K562 (cell line): ENCODE results near the gene ASB6. TPM values are rescaled to one million over a fixed set of nuclear protein-coding genes. Genes with fewer than 3 reads are reported as not detected.

Source experiments
- ATAC-seq: fragments of 200-7000 bp; cut with Tn5 transposase; 3 replicates; pipeline ENCODE4 v1.9.1; 2020; ENCODE audit warnings: moderate library complexity
- BruUV-seq: library from RNA; stranded (reverse); fragments of 400-500 nt; replicated peaks from 2 replicates; lab custom pipeline; 2021; lab: Mats Ljungman, UMichigan
- CTCF ChIA-PET: fragments of 300-600 bp; formaldehyde crosslinking; extraction: SDS; loops from one replicate; lab custom pipeline; 2021; ENCODE audit warnings: low intra/inter-chr PET ratio; lab: Yijun Ruan, JAX
- POLR2A ChIA-PET: fragments of 300-600, 350-650 bp; sonication (Branson Sonifier 250); formaldehyde crosslinking; extraction: SDS; loops from one replicate; lab custom pipeline; 2021; ENCODE audit warnings: antibody characterized with exemption, inconsistent platforms; lab: Yijun Ruan, JAX
- DNase-seq, 4 experiments: peaks; one replicate each; pipeline versions ENCODE4 v3.0.0 to v3.0.0-alpha.2; 2011 to 2018; ENCODE audit warnings: low spot score in 3 of 4, mixed read lengths in 3 of 4; ENCODE audit errors: extremely low read depth in 1 of 4
- FAIRE-seq: peaks from 2 replicates; lab custom pipeline; 2011; peaks lifted over from hg19 to GRCh38; lab: Jason Lieb, UNC
- H2AFZ ChIP-seq: 2 replicates; pipeline ENCODE4 v1.6.0; 2011; ENCODE audit warnings: low read depth, low read length, control low read depth, inconsistent platforms
- H3K27ac ChIP-seq: fragments of 200-600 bp; 3 replicates; pipeline ENCODE4 v1.8.0; 2011; ENCODE audit warnings: low read depth, mild to moderate bottlenecking, control low read depth, inconsistent platforms, low read length, moderate library complexity, mixed read lengths; ENCODE audit errors: extremely low read depth
- H3K27me3 ChIP-seq, 2 experiments: fragments of 300-600 bp in 1 of 2; 2 replicates in 1 of 2; 3 replicates in 1 of 2; pipeline versions ENCODE4 v1.6.0 to v1.8.0; 2011; ENCODE audit warnings: inconsistent platforms in 2 of 2, low read length in 2 of 2, mild to moderate bottlenecking in 1 of 2, mixed read lengths in 1 of 2, moderate library complexity in 1 of 2; ENCODE audit not compliant: control insufficient read depth in 2 of 2, insufficient read depth in 2 of 2
- H3K36me3 ChIP-seq: fragments of 300-600 bp; 3 replicates; pipeline ENCODE4 v1.8.0; 2011; ENCODE audit warnings: mild to moderate bottlenecking, low read length, inconsistent platforms; ENCODE audit not compliant: control insufficient read depth, insufficient read depth
- H3K4me1 ChIP-seq, 2 experiments: fragments of 200-600 bp in 1 of 2; replicated peaks in 1 of 2; 2 replicates in 1 of 2; 3 replicates in 1 of 2; pipeline versions ENCODE4 v1.5.1 to v1.8.0; 2011; ENCODE audit warnings: inconsistent platforms in 2 of 2, low read length in 2 of 2, mild to moderate bottlenecking in 1 of 2, mixed read lengths in 1 of 2, moderate library complexity in 1 of 2; ENCODE audit not compliant: control insufficient read depth in 2 of 2, insufficient read depth in 2 of 2
- H3K4me2 ChIP-seq: 2 replicates; pipeline ENCODE4 v1.6.1; 2011; ENCODE audit warnings: low read length, control low read depth, inconsistent platforms, mixed read lengths; ENCODE audit not compliant: insufficient read depth
- H3K4me3 ChIP-seq: fragments of 200-600 bp; sonication (generic), shearing (Covaris generic); 2 replicates; pipeline ENCODE4 v1.5.1; 2016; ENCODE audit warnings: control low read depth, inconsistent platforms
- H3K79me2 ChIP-seq: fragments of 200-600 bp; 3 replicates; pipeline ENCODE4 v1.8.0; 2011; ENCODE audit warnings: low read length, inconsistent platforms; ENCODE audit not compliant: control insufficient read depth, insufficient read depth
- H3K9ac ChIP-seq, 2 experiments: 2 replicates each; pipeline versions ENCODE4 v1.6.0 to v1.6.1; 2011; ENCODE audit warnings: low read depth in 2 of 2, low read length in 2 of 2, control low read depth in 1 of 2, inconsistent platforms in 1 of 2, mild to moderate bottlenecking in 1 of 2, mixed read lengths in 1 of 2; ENCODE audit not compliant: insufficient read depth in 1 of 2
- H3K9me1 ChIP-seq: one replicate; pipeline ENCODE4 v1.6.0; 2011; ENCODE audit warnings: inconsistent platforms, mild to moderate bottlenecking, low read length, moderate library complexity; ENCODE audit not compliant: control insufficient read depth, insufficient read depth
- H3K9me3 ChIP-seq: replicated peaks from 2 replicates; pipeline ENCODE4 v1.5.1; 2011; ENCODE audit warnings: low read depth, low read length, inconsistent platforms; ENCODE audit not compliant: control insufficient read depth, insufficient read depth
- H4K20me1 ChIP-seq: replicated peaks from 2 replicates; pipeline ENCODE4 v1.6.1; 2011; ENCODE audit warnings: low read length, inconsistent platforms, mixed read lengths; ENCODE audit not compliant: control insufficient read depth, insufficient read depth
- CHD2 ChIP-seq: IDR thresholded peaks from 2 replicates; pipeline ENCODE4 v1.6.1; 2011; ENCODE audit warnings: low read depth, low read length
- GTF2A2 ChIP-seq: IDR thresholded peaks from 2 replicates; pipeline ENCODE4 v1.6.1; 2016; ENCODE audit warnings: mild to moderate bottlenecking, missing genetic modification characterization, missing compliant biosample characterization
- KDM5B ChIP-seq: fragments of 200-600 bp; sonication (generic); IDR thresholded peaks from 2 replicates; pipeline ENCODE4 v1.6.1; 2012; ENCODE audit warnings: low read depth, mild to moderate bottlenecking, moderate library complexity, low read length, control low read depth, inconsistent platforms; ENCODE audit not compliant: insufficient replicate concordance
- MEF2A ChIP-seq: IDR thresholded peaks from 2 replicates; pipeline ENCODE4 v1.6.1; 2011; ENCODE audit warnings: low read depth, mild to moderate bottlenecking, low read length, moderate library complexity; ENCODE audit not compliant: control insufficient read depth
- NFXL1 ChIP-seq: fragments of 450-650 bp; formaldehyde crosslinking; IDR thresholded peaks from 2 replicates; pipeline ENCODE4 v1.4.0; 2021; ENCODE audit warnings: mild to moderate bottlenecking
- NR3C1 ChIP-seq: sonication (generic); formaldehyde crosslinking; IDR thresholded peaks from 2 replicates; pipeline ENCODE4 v1.8.1; 2022; ENCODE audit warnings: missing genetic modification reagents
- SRSF1 ChIP-seq: fragments of 200-400 bp; formaldehyde crosslinking; IDR thresholded peaks from 2 replicates; pipeline ENCODE4 v1.6.1; 2017; ENCODE audit warnings: mild to moderate bottlenecking, low read depth, low read length, moderate library complexity
- TAL1 ChIP-seq: fragments of 450-650 bp; IDR thresholded peaks from 2 replicates; pipeline ENCODE4 v1.6.1; 2016; ENCODE audit warnings: mild to moderate bottlenecking
- ZNF232 ChIP-seq: sonication (generic); formaldehyde crosslinking; IDR thresholded peaks from 2 replicates; pipeline ENCODE4 v1.8.0; 2022; ENCODE audit warnings: mild to moderate bottlenecking, missing genetic modification reagents
- ZNF408 ChIP-seq: fragments of 250-450 bp; sonication (Bioruptor Pico); IDR thresholded peaks from 2 replicates; pipeline ENCODE4 v1.4.0; 2020; ENCODE audit warnings: low read depth, mild to moderate bottlenecking, moderate library complexity
- ZNF518B ChIP-seq: fragments of 250-450 bp; sonication (Bioruptor Pico); IDR thresholded peaks from 2 replicates; pipeline ENCODE4 v1.5.0; 2021; ENCODE audit warnings: mild to moderate bottlenecking, moderate library complexity
- ZNF551 ChIP-seq: fragments of 250-450 bp; sonication (Bioruptor Pico); IDR thresholded peaks from 2 replicates; pipeline ENCODE4 v1.5.0; 2021; ENCODE audit warnings: mild to moderate bottlenecking, moderate library complexity
- ZNF561 ChIP-seq: fragments of 450-650 bp; formaldehyde crosslinking; conservative IDR thresholded peaks from 2 replicates; pipeline ENCODE4 v1.4.0; 2020; ENCODE audit warnings: mild to moderate bottlenecking, moderate library complexity
- ZNF696 ChIP-seq: fragments of 250-450 bp; sonication (Bioruptor Pico); conservative IDR thresholded peaks from 2 replicates; pipeline ENCODE4 v1.4.0; 2020; ENCODE audit warnings: mild to moderate bottlenecking, moderate library complexity
- WGBS: fragments of 100-300 bp; shearing (Covaris generic); methylation state at CpG from one replicate; pipeline ENCODE4 v1.1.6; 2016; ENCODE audit warnings: low coverage, mixed read lengths; ENCODE audit not compliant: insufficient coverage; ENCODE audit errors: missing lambda C conversion rate; 5-methylcytosine and 5-hydroxymethylcytosine counted together
- in situ Hi-C: fragments of 300-500 bp; cut with MboI; formaldehyde crosslinking; loops from 4 replicates; pipeline ENCODE4 v1.15.0; 2018; ENCODE audit warnings: inconsistent platforms, mixed read lengths
- intact Hi-C: fragments of 100-400 bp; cut with micrococcal nuclease; formaldehyde crosslinking; loops from 2 replicates; pipeline ENCODE4 v1.14.2; 2022
- polyA plus RNA-seq, 8 experiments: library from polyadenylated mRNA; depleted of rRNA in 4 of 8; stranded (reverse) in 5 of 8; unstranded in 3 of 8; fragments of >200 nt; fragmentation: Nextera tagmentation in 2 of 8; fragmentation: Illumina TruSeq in 1 of 8; extraction: Ambion mirVana in 2 of 8; extraction: Trizol in 1 of 8; gene quantifications; 2 replicates each; pipeline versions ENCODE4 v1.2.1 to v1.2.3, GENCODE V29; 2011 to 2014; ENCODE audit warnings: inconsistent platforms in 1 of 8, missing spikeins in 1 of 8
- total RNA-seq, 7 experiments: library from RNA; depleted of rRNA in 6 of 7; stranded (reverse); fragments of >200 nt in 6 of 7; fragmentation: Illumina TruSeq in 2 of 7; extraction: Trizol in 2 of 7; gene quantifications; 2 replicates each; pipeline versions ENCODE4 v1.2.1 to v1.2.3, GENCODE V29; 2011 to 2021; ENCODE audit warnings: low replicate concordance in 1 of 7
- TF ChIP-seq, protein P1 (sequence below): fragments of 250-450 bp; sonication (Bioruptor Pico); IDR thresholded peaks from 2 replicates; pipeline ENCODE4 v1.8.0; 2021; ENCODE audit warnings: borderline replicate concordance, mild to moderate bottlenecking, moderate library complexity; ENCODE audit not compliant: poor library complexity, severe bottlenecking
- TF ChIP-seq, protein P2 (sequence below): fragments of 250-450 bp; sonication (Bioruptor Pico); IDR thresholded peaks from 2 replicates; pipeline ENCODE4 v1.8.0; 2021; ENCODE audit warnings: moderate library complexity, mild to moderate bottlenecking, inconsistent platforms

ASB6 gene
- total and polyA plus RNA-seq, 9 of the 15 experiments (the other 6 are each of a cell fraction or from before 2014, with no cell fraction given), result 0.92 to 17.8 (median 11.3) TPM

GRCh38 chr9:129633207-129633606, 8.7 kb downstream of the ASB6 start (continued):
- no peak for TF ChIP-seq MEF2A
- no peak for TF ChIP-seq ZNF561 (CRISPR knock-in tag)
- TF ChIP-seq CHD2, result no peak
- no peak for TF ChIP-seq TAL1
- TF ChIP-seq, protein P1, sequence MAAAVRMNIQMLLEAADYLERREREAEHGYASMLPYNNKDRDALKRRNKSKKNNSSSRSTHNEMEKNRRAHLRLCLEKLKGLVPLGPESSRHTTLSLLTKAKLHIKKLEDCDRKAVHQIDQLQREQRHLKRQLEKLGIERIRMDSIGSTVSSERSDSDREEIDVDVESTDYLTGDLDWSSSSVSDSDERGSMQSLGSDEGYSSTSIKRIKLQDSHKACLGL (CRISPR knock-in tag), result no peak
- TF ChIP-seq ZNF232 (CRISPR knock-in tag), result no peak
- TF ChIP-seq, protein P2, sequence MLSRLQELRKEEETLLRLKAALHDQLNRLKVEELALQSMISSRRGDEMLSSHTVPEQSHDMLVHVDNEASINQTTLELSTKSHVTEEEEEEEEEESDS (CRISPR knock-in tag), result no peak
- TF ChIP-seq ZNF408 (CRISPR knock-in tag), result no peak
- no peak for TF ChIP-seq ZNF696 (CRISPR knock-in tag)
- no peak for TF ChIP-seq GTF2A2 (tag)

DNA sequence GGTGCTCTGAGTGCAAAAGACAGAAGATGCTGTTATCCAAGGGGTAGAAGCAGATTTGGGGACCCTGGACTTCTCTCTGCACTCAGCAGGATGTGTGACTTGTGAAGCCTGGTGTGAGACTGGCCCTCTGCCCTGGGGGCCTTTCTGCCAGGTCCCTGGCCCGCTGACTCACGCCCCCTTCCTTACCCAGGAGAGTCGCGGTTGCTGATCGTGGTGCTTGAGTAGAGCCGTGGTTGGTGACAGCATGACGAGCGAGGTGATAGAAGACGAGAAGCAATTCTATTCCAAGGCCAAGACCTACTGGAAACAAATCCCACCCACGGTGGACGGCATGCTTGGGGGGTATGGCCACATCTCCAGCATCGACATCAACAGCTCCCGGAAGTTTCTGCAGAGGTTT, 9.5 kb downstream of the ASB6 start:
- Histone ChIP-seq H3K27ac (no peak overlapping the region), H3K27me3 (no peaks in the 10 kb centered on the region), H3K4me2 (no peak overlapping the region), H3K9me3 (no peaks in the 10 kb centered on the region), H3K4me1 (peaks cover 20 to 38% of the 10 kb centered on the region in 2 experiments; a peak in 4 of 5 replicates), H3K9ac (no peak overlapping the region; a peak in 2 of 4 replicates), H2AFZ (no peak overlapping the region), H3K36me3 (peaks cover 94% of the 10 kb centered on the region), H4K20me1 (peaks cover 53% of the 10 kb centered on the region), H3K4me3 (no peak overlapping the region), H3K9me1 (no peaks in the 10 kb centered on the region), H3K79me2 (peaks cover 59% of the 10 kb centered on the region)
- FAIRE-seq (no peak), ATAC-seq (no peak), DNase-seq (no peak)
- in situ Hi-C loops (no loop called here), intact Hi-C loops (no loop called here)
- no TSS peak for BruUV-seq
- POLR2A ChIA-PET, result no interaction called here
- CTCF ChIA-PET, result no interaction called here
- whole genome bisulfite sequencing, result 92% methylated on average over 13 of the region's 13 CpGs
- TF ChIP-seq ZNF518B (CRISPR knock-in tag) (no peak), NR3C1 (CRISPR knock-in tag) (no peak), KDM5B (no peak), ZNF551 (CRISPR knock-in tag) (no peak), NFXL1 (CRISPR knock-in tag) (no peak), SRSF1 (no peak)
